ENCODE measurements around the gene PRKCE. TPM values are rescaled to one million over a fixed set of nuclear protein-coding genes. Genes with fewer than 3 reads are reported as not detected.

Gene PRKCE
- total and polyA plus RNA-seq, 4 donors, result 2.5 to 38.6 (median 5.8) TPM

- Histone ChIP-seq H3K27me3 (ENCODE audit: control insufficient read depth in 4 of 4, insufficient read depth in 4 of 4, low read length in 3 of 4) (no peaks in the 10 kb centered on the region), H3K9me3 (ENCODE audit: control insufficient read depth in 4 of 4, low read length in 3 of 4) (no peaks in the 10 kb centered on the region), H3K9ac (ENCODE audit: low read depth in 1 of 2, low read length in 2 of 2) (no peak overlapping the region), H3K4me3 (ENCODE audit: low read depth in 1 of 3, low read length in 3 of 3) (no peak overlapping the region), H3K36me3 (ENCODE audit: control insufficient read depth in 4 of 4, insufficient read depth in 3 of 4, low read depth in 1 of 4, low read length in 3 of 4) (peaks cover 0 to 12% (median 3%) of the 10 kb centered on the region in 4 donors), H3K27ac (ENCODE audit: low read depth in 1 of 2, low read length in 2 of 2) (no peak overlapping the region), H3K4me1 (ENCODE audit: control insufficient read depth in 4 of 4, insufficient read depth in 4 of 4, low read length in 3 of 4) (peaks cover 0 to 2% (median 0%) of the 10 kb centered on the region in 4 donors)
- TF ChIP-seq YY1 (IDR thresholded peaks at IDR 0.05), result no peak
- 97% methylated on average over 6 of the region's 6 CpGs for WGBS
- DNase-seq (ENCODE audit: low spot score), result no peak
Observed at GRCh38 chr2:46147626-46148368, 496.3 kb downstream of the PRKCE start.

GRCh38 chr2:46148369-46148736 is 496.9 kb downstream of the PRKCE start:
- WGBS, result 95% methylated on average over 2 of the region's 2 CpGs
- Histone ChIP-seq H3K4me3 (ENCODE audit: low read depth in 1 of 3, low read length in 3 of 3) (no peak overlapping the region), H3K36me3 (ENCODE audit: control insufficient read depth in 4 of 4, insufficient read depth in 3 of 4, low read depth in 1 of 4, low read length in 3 of 4) (peaks cover 0 to 13% (median 3%) of the 10 kb centered on the region in 4 donors), H3K27ac (ENCODE audit: low read depth in 1 of 2, low read length in 2 of 2) (no peak overlapping the region), H3K9ac (ENCODE audit: low read depth in 1 of 2, low read length in 2 of 2) (no peak overlapping the region), H3K4me1 (ENCODE audit: control insufficient read depth in 4 of 4, insufficient read depth in 4 of 4, low read length in 3 of 4) (no peaks in the 10 kb centered on the region), H3K9me3 (ENCODE audit: control insufficient read depth in 4 of 4, low read length in 3 of 4) (no peaks in the 10 kb centered on the region), H3K27me3 (ENCODE audit: control insufficient read depth in 4 of 4, insufficient read depth in 4 of 4, low read length in 3 of 4) (no peaks in the 10 kb centered on the region)
- TF ChIP-seq JUND (IDR thresholded peaks at IDR 0.05), result no peak
- TF ChIP-seq REST (IDR thresholded peaks at IDR 0.05), result no peak
- TF ChIP-seq MAX (IDR thresholded peaks at IDR 0.05), result no peak
- TF ChIP-seq YY1 (IDR thresholded peaks at IDR 0.05), result no peak
- TF ChIP-seq TAF1 (conservative IDR thresholded peaks at IDR 0.05), result no peak
- TF ChIP-seq NR2F2 (IDR thresholded peaks at IDR 0.05), result no peak
- no peak for TF ChIP-seq ZBTB33 (IDR thresholded peaks at IDR 0.05)
- no peak for TF ChIP-seq EGR1 (IDR thresholded peaks at IDR 0.05; ENCODE audit: low read depth in 2 of 2)
- no peak for TF ChIP-seq FOXA1 (IDR thresholded peaks at IDR 0.05)
- no peak for TF ChIP-seq HNF4A (conservative IDR thresholded peaks at IDR 0.05)
- TF ChIP-seq FOXA2 (IDR thresholded peaks at IDR 0.05), result no peak
- no peak for TF ChIP-seq SP1 (IDR thresholded peaks at IDR 0.05)
- TF ChIP-seq RAD21 (IDR thresholded peaks at IDR 0.05), result no peak
- TF ChIP-seq GABPA (IDR thresholded peaks at IDR 0.05 in 1 of 2, conservative IDR thresholded peaks at IDR 0.05 in 1 of 2), result no peak
- TF ChIP-seq CTCF (IDR thresholded peaks at IDR 0.05; ENCODE audit: low read depth, low read length, missing input control), result no peak
- TF ChIP-seq HNF4G (IDR thresholded peaks at IDR 0.05), result no peak
- no peak for TF ChIP-seq ATF3 (IDR thresholded peaks at IDR 0.05)
- TF ChIP-seq RXRA (IDR thresholded peaks at IDR 0.05), result no peak
- DNase-seq (ENCODE audit: low spot score), result no peak

Data from liver (tissue), 9 donors.